ENCODE data around the gene COL23A1. TPM values are rescaled to one million over a fixed set of nuclear protein-coding genes. Genes with fewer than 3 reads are reported as not detected.
"Not testable (repeated sequence)": the region's sequence is repeated elsewhere in the genome, so short reads cannot be mapped to it uniquely, and the experiment has no call there.

The COL23A1 gene
- total RNA-seq, 1 donor from 2014 or later, result 0.13 TPM

- peak in 1 of 2 donors; percentile 12 for DNase-seq (ENCODE audit: low read depth in 2 of 2)
Observed at GRCh38 chr5:178231539-178232123, 358.6 kb downstream of the COL23A1 start.

- DNase-seq (ENCODE audit: low read depth in 2 of 2), result no peak
Observed at GRCh38 chr5:178230879-178231538, 359.2 kb downstream of the COL23A1 start.

GRCh38 chr5:178229861-178230260, 360.3 kb downstream of the COL23A1 start:
- no peak for DNase-seq (ENCODE audit: low read depth in 2 of 2)

GRCh38 chr5:178229111-178229510, 361.1 kb downstream of the COL23A1 start:
- DNase-seq (ENCODE audit: low read depth in 2 of 2), result not testable (repeated sequence)

GRCh38 chr5:178228609-178229008, 361.6 kb downstream of the COL23A1 start:
- DNase-seq (ENCODE audit: low read depth in 2 of 2), result no peak

- no peak for DNase-seq (ENCODE audit: low read depth in 2 of 2)
Observed at GRCh38 chr5:178227929-178228328, 362.3 kb downstream of the COL23A1 start.

GRCh38 chr5:178227138-178227659, 363.0 kb downstream of the COL23A1 start:
- DNase-seq (ENCODE audit: low read depth in 2 of 2), result no peak

GRCh38 chr5:178225174-178225573, 365.0 kb downstream of the COL23A1 start:
- no peak for DNase-seq (ENCODE audit: low read depth in 2 of 2)

GRCh38 chr5:178224403-178224802, 365.8 kb downstream of the COL23A1 start:
- no peak for DNase-seq (ENCODE audit: low read depth in 2 of 2)

GRCh38 chr5:178223828-178224335, 366.3 kb downstream of the COL23A1 start:
- DNase-seq (ENCODE audit: low read depth in 2 of 2), result no peak

- no peak for DNase-seq (ENCODE audit: low read depth in 2 of 2)
Observed at GRCh38 chr5:178223196-178223773, 366.9 kb downstream of the COL23A1 start.

GRCh38 chr5:178222292-178222691, 367.9 kb downstream of the COL23A1 start:
- no peak for DNase-seq (ENCODE audit: low read depth in 2 of 2)

- no peak for DNase-seq (ENCODE audit: low read depth in 2 of 2)
Observed at GRCh38 chr5:178221853-178222252, 368.3 kb downstream of the COL23A1 start.

- no peak for DNase-seq (ENCODE audit: low read depth in 2 of 2)
Observed at GRCh38 chr5:178221282-178221681, 368.9 kb downstream of the COL23A1 start.

- no peak for DNase-seq (ENCODE audit: low read depth in 2 of 2)
Observed at GRCh38 chr5:178218827-178219226, 371.4 kb downstream of the COL23A1 start.

GRCh38 chr5:178218237-178218776, 371.9 kb downstream of the COL23A1 start:
- no peak for DNase-seq (ENCODE audit: low read depth in 2 of 2)

GRCh38 chr5:178216779-178217178, 373.4 kb downstream of the COL23A1 start:
- no peak for DNase-seq (ENCODE audit: low read depth in 2 of 2)

GRCh38 chr5:178216088-178216534, 374.1 kb downstream of the COL23A1 start:
- no peak for DNase-seq (ENCODE audit: low read depth in 2 of 2)

GRCh38 chr5:178215280-178216002, 374.8 kb downstream of the COL23A1 start:
- DNase-seq (ENCODE audit: low read depth in 2 of 2), result no peak

- no peak for DNase-seq (ENCODE audit: low read depth in 2 of 2)
Observed at GRCh38 chr5:178214160-178214803, 375.9 kb downstream of the COL23A1 start.

GRCh38 chr5:178213748-178214151, 376.4 kb downstream of the COL23A1 start:
- no peak for DNase-seq (ENCODE audit: low read depth in 2 of 2)

Measured in dermis microvascular lymphatic vessel endothelial cell (primary cell).